ENCODE results near the gene CEP89.

The CEP89 gene

DNA sequence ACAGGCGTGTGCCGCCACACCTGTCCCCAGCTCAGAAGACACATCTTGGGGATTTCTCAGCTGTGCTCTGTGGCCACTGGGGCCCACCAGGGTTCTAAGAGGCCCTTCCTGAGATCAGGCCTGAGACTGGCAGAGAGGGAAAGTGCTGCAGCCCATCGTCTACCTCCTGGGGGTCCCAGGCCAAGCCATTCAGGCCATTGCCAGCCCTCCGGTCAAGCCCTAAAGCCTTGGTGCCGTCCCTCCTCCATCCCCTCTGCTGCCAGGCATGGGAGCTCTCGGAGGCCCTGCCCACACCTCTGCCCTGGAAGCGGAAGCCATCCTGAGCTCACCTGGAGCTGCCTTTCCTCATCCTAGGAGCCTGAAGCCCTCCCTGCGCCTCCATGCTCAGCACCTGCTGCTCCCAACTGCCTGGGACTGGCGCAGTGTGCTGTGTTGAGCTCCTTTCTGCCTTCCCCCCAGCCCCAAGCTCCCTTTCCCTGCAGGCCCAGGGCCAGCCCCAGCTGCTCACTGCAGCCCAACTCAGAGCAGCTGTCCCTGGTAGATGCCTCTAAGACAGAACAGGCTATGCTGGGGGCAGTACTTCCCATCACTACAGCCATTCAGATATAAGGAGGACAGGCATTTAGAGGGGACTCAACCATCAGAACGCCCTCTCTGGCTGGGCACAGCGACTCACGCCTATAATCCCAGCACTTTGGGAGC lies 105.0 kb downstream of the CEP89 start:
- Histone ChIP-seq H3K9ac (ENCODE audit: low read depth, low read length) (no peak overlapping the region), H3K9me3 (ENCODE audit: insufficient read depth, low read length, severe bottlenecking) (no peaks in the 10 kb centered on the region), H3K79me2 (ENCODE audit: insufficient read depth, low read length) (no peaks in the 10 kb centered on the region), H3K4me3 (ENCODE audit: low read depth in 1 of 2, low read length in 2 of 2) (no peak overlapping the region), H3K4me2 (ENCODE audit: insufficient read depth, low read length) (no peak overlapping the region), H3K27ac (ENCODE audit: low read length) (no peak overlapping the region), H3K27me3 (ENCODE audit: insufficient read depth, low read length, poor library complexity) (no peaks in the 10 kb centered on the region), H4K20me1 (ENCODE audit: insufficient read depth, low read length) (no peaks in the 10 kb centered on the region), H2AFZ (ENCODE audit: low read depth, low read length) (no peak overlapping the region), H3K4me1 (ENCODE audit: insufficient read depth, low read length) (no peaks in the 10 kb centered on the region), H3K36me3 (ENCODE audit: insufficient read depth, low read length) (no peaks in the 10 kb centered on the region)
- ATAC-seq (ENCODE audit: insufficient read depth, low read depth): no peak
- no peak for DNase-seq
- TF ChIP-seq CTCF (IDR thresholded peaks at IDR 0.05; ENCODE audit: borderline replicate concordance, extremely low read depth, low read length, poor library complexity, severe bottlenecking) (no peak), EZH2 (IDR thresholded peaks at IDR 0.05; ENCODE audit: borderline replicate concordance, low read depth, low read length, severe bottlenecking) (no peak)

- Histone ChIP-seq H3K79me2 (ENCODE audit: insufficient read depth, low read length) (no peaks in the 10 kb centered on the region), H3K4me3 (ENCODE audit: low read depth in 1 of 2, low read length in 2 of 2) (no peak overlapping the region), H3K4me2 (ENCODE audit: insufficient read depth, low read length) (no peak overlapping the region), H3K36me3 (ENCODE audit: insufficient read depth, low read length) (no peaks in the 10 kb centered on the region), H3K9me3 (ENCODE audit: insufficient read depth, low read length, severe bottlenecking) (no peaks in the 10 kb centered on the region), H3K27ac (ENCODE audit: low read length) (no peak overlapping the region), H2AFZ (ENCODE audit: low read depth, low read length) (no peak overlapping the region), H3K27me3 (ENCODE audit: insufficient read depth, low read length, poor library complexity) (no peaks in the 10 kb centered on the region), H3K4me1 (ENCODE audit: insufficient read depth, low read length) (no peaks in the 10 kb centered on the region), H4K20me1 (ENCODE audit: insufficient read depth, low read length) (no peaks in the 10 kb centered on the region), H3K9ac (ENCODE audit: low read depth, low read length) (no peak overlapping the region)
- ATAC-seq (ENCODE audit: insufficient read depth, low read depth): no peak
- DNase-seq: no peak
- TF ChIP-seq EZH2 (IDR thresholded peaks at IDR 0.05; ENCODE audit: borderline replicate concordance, low read depth, low read length, severe bottlenecking) (no peak), CTCF (IDR thresholded peaks at IDR 0.05; ENCODE audit: borderline replicate concordance, extremely low read depth, low read length, poor library complexity, severe bottlenecking) (no peak)
Observed at GRCh38 chr19:32866061-32866460, 105.7 kb downstream of the CEP89 start.

- Histone ChIP-seq H3K4me1 (ENCODE audit: insufficient read depth, low read length) (no peaks in the 10 kb centered on the region), H3K4me3 (ENCODE audit: low read depth in 1 of 2, low read length in 2 of 2) (no peak overlapping the region), H3K27ac (ENCODE audit: low read length) (no peak overlapping the region), H2AFZ (ENCODE audit: low read depth, low read length) (no peak overlapping the region), H3K36me3 (ENCODE audit: insufficient read depth, low read length) (no peaks in the 10 kb centered on the region), H3K79me2 (ENCODE audit: insufficient read depth, low read length) (no peaks in the 10 kb centered on the region), H3K4me2 (ENCODE audit: insufficient read depth, low read length) (no peak overlapping the region), H3K9me3 (ENCODE audit: insufficient read depth, low read length, severe bottlenecking) (no peaks in the 10 kb centered on the region), H3K9ac (ENCODE audit: low read depth, low read length) (no peak overlapping the region), H3K27me3 (ENCODE audit: insufficient read depth, low read length, poor library complexity) (no peaks in the 10 kb centered on the region), H4K20me1 (ENCODE audit: insufficient read depth, low read length) (no peaks in the 10 kb centered on the region)
- no peak for TF ChIP-seq EZH2 (IDR thresholded peaks at IDR 0.05; ENCODE audit: borderline replicate concordance, low read depth, low read length, severe bottlenecking)
- no peak for TF ChIP-seq CTCF (IDR thresholded peaks at IDR 0.05; ENCODE audit: borderline replicate concordance, extremely low read depth, low read length, poor library complexity, severe bottlenecking)
- DNase-seq (no peak), ATAC-seq (ENCODE audit: insufficient read depth, low read depth) (no peak)
Observed at GRCh38 chr19:32865326-32865725, 106.4 kb downstream of the CEP89 start.

Data from DND-41 (cell line).